Loucy (cell line): ENCODE measurements around the gene MNT.

Experiments
- CTCF ChIP-seq: fragments of 200-600 bp; sonication (generic); conservative IDR thresholded peaks from 2 replicates; pipeline ENCODE4 v1.5.1; 2014; ENCODE audit warnings: mild to moderate bottlenecking, antibody characterized with exemption, low read length
- EZH2phosphoT487 ChIP-seq: fragments of 200-600 bp; IDR thresholded peaks from 2 replicates; pipeline ENCODE4 v1.6.1; 2018; ENCODE audit warnings: antibody characterized with exemption, mild to moderate bottlenecking, moderate library complexity, borderline replicate concordance

GRCh38 chr17:2395258-2396181 is 5.3 kb downstream of the MNT start:
- no peak for TF ChIP-seq EZH2phosphoT487
- no peak for TF ChIP-seq CTCF
